ENCODE results near the gene RAD51B.

Gene RAD51B

GRCh38 chr14:68591786-68592185, 772.2 kb downstream of the RAD51B start:
- FAIRE-seq: no peak

- FAIRE-seq: no peak
Measured at GRCh38 chr14:68592948-68593556, 773.5 kb downstream of the RAD51B start.

DNA sequence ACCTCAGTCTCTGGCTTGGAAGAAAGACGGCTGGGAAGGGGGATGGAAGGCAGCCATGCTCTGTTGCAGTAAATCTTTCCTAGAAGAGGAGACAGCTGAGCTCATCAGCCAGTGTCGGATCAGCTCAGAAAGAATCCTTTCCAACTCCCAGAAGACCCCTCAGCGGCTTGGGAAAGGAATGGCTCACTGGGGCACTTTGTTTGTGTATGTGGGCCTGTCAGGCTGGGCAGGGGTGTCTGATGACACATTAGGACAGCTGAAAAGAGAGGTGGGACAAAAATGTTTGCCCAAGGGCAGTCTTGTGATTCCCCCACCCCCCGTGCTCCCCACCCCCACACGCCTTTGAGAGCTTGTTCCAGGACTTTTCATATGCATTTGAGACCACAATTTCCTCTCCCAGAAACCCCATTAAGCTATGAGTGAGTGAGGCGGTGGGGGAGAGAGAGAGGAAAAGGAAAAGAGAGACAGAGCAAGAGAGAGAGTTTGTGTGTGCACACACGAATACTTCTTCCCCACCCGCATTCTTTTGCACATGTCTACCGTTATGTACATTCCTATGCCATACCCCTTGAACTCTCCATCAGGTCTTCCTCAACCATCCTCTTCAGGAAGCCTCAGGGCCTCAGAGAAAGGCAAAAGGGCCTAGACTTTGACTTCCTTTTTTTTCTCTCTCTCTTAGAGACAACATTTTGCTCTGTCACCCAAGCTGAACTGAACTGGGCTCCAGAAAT, 774.4 kb downstream of the RAD51B start:
- FAIRE-seq: no peak

DNA sequence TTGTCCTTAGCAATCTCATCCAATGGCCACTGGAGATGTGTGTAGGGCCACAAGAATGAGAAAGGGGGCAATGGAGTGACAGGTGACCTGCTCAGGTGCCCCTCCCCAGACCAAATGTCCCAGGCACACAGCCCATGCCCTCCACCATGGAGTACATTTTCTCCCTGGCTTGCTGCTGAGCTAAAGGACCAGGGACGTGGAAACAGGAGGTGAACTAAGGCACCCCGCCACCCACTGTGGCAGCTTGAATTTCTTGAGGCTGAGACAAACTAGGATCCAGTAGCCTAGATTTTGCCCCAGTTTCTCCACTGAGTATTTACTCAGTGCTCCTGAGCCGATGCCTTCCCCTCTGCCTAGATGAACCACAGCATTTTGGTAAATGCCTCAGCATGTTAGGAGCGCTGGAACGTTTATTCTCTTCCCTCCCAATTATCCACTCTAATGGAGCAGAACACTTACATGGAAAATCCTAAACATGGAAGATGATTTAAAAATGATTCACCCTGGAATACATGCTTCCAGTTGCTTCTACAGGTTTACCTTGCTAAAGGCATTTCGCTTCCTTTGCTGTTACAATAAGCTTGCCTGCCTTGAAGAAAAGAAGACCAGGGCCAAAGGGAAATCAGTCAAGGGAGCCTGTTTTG, 775.3 kb downstream of the RAD51B start:
- FAIRE-seq: no peak

DNA sequence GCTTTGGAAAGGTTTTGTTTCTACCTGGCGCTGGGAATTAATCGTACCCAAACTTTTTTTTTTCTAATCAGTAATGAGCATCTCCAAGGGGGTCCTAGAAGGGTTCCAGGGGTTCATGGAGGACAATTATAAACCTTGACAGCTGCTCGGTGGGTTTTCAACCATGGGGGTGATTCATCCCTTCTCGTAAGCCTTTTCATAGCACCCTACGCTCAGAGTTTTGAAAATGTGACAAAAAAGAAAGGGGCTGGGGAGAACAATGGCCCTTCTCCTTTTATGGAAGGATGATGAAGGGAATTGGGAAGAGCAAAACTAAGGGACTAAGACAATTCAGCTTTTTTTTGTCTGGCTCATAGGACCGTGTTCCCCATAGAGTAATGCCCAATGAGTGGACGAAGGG, 776.6 kb downstream of the RAD51B start:
- FAIRE-seq: no peak

DNA sequence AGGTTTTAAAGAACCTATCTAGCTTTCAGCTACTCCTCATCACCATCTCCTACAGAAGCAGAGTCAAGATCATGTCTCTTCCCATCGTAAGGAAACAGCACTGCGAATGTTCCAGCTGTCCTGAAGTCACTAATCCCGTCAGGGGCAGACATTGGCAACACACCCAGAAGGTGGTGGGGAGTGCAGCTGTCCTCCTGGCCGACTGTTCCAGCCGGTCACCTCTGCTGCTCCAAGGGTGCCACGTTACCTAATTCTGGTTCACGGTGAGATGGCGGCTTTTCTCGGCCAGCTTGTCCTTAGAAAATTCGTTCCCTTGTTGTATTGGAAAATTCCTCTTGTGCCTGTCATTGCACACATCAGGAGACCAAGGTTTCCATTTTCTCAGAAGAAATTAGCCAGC, 777.1 kb downstream of the RAD51B start:
- no peak for FAIRE-seq

- FAIRE-seq: no peak
Measured at GRCh38 chr14:68598089-68598488, 778.5 kb downstream of the RAD51B start.

DNA sequence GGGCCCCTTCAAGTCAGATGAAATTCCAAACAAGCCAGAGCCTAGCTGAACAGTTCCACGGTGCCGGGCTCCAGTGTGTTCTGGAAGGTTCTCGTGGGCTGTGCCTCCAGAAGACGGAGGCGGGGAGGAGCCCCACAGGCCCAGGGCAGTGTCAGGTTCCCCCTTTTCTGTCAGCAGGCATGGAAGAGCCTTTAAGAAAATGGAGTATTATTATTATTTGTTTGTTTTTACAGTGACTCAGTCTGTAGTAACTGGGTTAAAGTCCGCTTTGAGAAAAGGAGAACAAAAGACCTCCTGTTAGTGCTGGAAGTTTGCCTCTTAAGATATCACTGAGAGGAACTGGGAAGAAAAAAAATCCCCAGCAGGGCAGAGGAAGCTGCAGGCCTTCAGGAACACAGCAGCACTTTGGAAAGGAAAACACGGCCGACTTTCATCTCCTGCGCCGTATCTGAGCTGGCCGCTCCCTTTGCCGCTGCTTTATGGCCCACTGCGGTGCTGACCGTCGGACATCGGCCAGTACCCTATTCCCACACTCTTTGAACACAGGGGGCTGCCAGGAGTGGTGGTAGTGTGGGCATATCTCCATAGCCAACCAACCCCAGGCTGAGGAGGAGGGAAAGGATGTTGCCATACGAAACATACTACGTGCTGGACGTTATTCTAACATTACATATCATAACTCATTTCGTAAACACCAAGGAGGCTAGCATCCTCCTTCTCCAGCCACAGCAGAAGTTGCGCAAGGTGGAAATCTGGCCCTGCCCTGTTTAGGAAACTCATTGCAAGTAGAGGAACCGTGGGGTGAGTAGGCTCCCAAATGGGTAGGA, 779.3 kb downstream of the RAD51B start:
- no peak for FAIRE-seq

DNA sequence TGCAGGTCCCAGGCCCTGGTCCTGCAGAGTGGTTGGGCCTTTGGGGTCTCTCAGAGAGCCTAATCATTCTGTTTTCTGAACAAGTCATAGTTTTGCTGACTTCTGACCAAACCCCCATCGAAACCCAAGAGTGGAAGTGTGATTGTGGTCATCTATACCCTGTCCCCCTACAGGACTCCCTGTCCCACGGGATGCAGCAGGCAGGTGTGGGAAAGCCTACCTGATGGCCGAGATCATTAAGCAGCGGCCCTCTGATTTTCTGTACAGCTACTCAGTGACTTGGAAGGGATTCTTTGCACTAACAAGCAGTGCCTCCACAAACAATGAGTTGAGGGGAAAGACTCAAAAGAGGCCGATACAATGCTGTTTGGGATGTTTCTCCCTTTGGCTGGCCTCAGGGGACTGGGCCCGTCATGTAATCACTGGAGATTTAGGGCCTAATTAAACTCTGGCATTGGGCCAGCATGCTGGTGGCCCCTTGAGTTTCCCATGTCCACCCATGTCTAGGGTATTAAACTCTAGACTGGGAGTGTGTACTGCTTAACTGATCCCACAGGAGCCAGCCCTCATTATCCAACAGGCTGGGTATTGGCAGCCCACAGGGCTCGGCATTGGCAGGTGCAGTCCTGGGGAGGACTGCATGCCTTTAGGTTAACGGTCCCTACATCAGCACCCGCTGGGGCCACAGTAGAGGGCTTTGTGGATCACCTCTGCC, 780.5 kb downstream of the RAD51B start:
- FAIRE-seq: no peak

DNA sequence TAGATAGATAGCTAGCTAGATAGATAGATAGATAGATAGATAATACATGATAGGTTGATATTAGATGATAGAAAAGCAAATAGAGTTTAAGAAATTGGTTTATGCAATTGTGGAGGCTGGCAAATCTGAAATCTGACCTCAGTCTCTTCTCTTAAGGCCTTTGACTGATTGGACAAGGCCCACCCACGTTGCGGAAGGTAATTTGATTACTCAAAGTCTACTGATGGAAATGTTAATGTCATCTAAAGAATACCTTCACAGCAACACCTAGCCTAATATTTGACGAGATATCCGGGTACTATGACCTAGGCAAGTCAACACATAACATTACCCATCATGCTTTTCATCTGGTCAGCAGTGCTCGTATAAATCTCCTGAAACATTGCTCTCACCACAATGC, 782.9 kb downstream of the RAD51B start:
- no peak for FAIRE-seq

DNA sequence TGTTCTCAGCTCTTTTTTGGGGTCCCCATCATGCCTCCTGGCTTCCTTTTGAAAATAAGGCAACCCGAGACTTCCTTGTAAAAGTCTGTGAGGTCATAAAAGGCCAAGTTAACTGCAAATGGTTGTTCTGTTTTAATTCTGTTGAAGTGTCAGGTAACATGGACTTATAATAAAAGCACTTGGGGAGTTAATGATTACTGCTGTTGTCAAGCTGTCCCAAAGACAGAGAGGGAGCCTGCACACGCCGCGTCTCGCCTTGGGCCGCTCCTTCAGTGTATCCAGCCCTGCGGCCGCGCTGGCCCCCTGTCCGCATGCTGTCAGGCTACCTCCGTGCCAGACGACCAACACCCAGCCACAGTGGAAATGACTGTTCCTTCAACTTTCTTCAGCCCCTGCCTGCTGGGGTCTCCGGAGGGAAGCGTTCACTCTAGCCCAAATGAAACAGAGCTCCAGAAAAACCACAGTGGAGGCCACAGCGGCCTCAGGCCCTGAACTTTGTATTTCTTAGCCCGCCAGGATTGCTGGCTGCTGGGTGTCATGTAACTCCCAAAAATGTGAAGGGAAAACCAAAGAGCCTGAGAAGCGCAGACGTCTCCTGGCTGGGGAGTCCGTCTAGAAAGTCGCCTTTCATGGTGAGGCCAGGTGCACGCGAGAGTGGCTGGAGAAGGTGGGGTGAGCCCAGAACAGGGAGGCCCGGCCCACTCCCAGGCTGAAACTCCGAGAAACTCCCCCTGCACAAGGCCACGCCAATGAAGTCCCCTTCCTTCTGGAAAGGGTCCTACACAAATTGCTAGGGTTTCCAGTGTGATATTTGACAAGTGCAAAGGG, 784.2 kb downstream of the RAD51B start:
- FAIRE-seq: no peak

DNA sequence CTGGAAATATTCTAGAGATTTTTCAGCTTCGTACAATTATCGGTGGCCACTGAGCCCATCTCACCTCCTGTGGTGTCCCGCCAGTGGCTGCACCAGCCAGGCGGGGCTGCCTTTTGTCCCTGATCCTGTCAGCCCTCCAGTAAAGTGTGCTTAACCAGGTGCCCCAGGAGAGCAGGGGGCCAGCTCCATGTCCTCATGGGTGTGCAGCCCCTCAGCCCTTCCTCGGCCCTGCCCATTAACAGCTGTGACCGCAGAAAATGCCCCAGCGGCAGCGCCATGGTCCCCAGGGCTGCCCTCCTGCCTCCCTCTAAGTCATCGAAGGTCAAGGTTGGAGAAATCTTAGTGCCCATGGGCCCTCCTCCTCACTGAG, 784.8 kb downstream of the RAD51B start:
- no peak for FAIRE-seq

DNA sequence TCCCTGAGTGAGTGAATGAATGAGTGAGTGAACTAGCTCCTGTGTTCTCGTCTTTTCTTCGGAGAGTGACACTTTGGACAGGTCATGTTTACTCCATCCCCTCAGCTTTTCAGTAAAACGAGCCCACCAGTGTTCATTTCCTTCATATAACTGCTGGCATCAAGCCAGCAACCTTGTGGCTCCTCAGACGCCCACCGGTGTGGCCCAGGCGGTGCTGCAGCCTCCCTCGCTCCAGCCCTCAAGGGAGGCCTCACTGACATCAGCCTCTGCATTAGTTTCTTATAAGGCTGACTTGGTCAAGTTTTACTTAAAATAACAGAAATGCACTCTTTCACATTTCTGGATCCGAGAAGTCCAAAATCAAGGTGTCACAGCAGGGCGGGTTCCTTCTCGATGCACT, 785.2 kb downstream of the RAD51B start:
- FAIRE-seq: no peak

GRCh38 chr14:68606176-68606575, 786.6 kb downstream of the RAD51B start:
- no peak for FAIRE-seq

GRCh38 chr14:68606644-68607043, 787.1 kb downstream of the RAD51B start:
- no peak for FAIRE-seq

GRCh38 chr14:68607081-68607866, 787.7 kb downstream of the RAD51B start:
- FAIRE-seq: no peak

DNA sequence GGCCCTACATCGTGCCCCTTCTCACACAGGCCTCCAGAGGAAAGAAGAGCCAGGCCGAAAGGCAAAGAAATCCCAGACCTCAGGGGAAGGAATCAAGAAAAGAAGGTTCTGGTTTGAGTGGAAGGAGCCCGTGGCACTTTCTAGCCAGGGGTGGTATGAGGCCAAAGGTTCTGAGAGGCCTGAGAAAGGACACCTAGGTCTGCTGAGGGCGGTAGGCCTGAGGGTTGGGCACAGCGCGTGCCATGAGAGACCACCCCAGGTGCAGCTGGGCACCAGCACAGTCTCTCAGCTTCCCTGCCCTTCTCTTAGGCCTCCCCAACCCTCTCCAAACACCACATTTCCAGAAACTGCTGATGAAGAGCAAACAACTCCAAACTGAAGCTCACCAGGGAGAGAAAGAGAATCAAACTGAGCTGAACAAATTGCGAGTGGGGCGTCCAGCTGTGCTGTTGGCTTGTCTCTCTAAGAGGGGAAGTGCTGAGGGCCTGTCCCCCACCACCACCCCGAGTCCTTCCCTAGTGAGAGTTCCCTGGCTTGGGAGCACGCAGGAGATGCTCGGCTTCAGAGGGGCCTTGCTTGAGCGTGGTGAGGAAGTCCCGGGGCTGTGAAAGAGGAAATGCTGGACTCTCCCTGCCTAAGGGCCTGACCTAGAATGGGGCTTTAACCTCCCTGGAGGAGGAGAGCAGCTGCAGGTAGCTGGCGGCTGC, 788.4 kb downstream of the RAD51B start:
- FAIRE-seq: no peak

DNA sequence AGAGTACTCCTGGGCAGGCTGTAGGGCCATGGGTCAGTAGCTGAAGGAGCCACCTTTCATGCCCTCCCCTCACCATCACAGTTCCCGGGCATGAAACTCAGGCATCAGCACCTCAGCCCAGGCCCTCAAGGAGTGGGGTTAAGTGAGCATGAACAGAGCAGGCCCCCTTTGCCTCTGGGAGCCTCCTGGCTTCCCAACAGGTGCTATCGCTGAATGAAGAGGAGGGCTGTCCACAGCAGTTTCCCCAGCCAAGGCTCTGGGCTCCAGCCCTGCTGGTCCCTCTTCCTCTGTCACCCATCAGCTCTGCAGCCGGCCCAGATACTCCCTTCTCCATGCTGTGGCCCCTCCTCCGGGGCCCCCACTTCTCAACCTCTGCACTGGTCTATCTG, 789.0 kb downstream of the RAD51B start:
- no peak for FAIRE-seq

DNA sequence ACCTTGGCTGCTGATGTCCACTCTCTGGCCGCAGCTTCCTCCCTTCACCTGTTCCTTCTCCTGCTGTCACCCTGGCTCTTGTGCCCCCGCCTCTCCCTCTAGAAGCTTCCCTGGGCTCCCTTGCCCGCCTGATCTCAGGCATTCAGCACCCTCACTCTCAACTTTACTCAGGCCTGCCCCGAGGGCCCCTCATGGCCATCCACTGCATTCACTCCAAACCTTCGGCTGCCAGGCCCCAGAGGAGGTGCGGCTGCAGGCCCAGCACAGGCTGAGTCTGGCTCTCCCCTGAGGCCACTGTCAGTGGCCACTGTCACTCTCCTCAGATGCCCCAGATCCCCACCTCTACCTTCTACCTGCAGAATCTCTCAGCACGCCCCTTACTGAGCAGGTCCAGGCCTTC, 789.4 kb downstream of the RAD51B start:
- no peak for FAIRE-seq

GRCh38 chr14:68610251-68610793, 790.7 kb downstream of the RAD51B start:
- no peak for FAIRE-seq
